ENCODE data around the gene SLC13A2.

SLC13A2 gene

GRCh38 chr17:28547096-28547622 is 73.7 kb downstream of the SLC13A2 start:
- H3K4me3 ChIP-seq: no peak overlapping the region
- TF ChIP-seq POLR2AphosphoS5 (IDR thresholded peaks at IDR 0.05; ENCODE audit: borderline replicate concordance, low read depth, low read length): no peak
- TF ChIP-seq EZH2 (IDR thresholded peaks at IDR 0.05): no peak
- TF ChIP-seq FOXP2 (optimal IDR thresholded peaks at IDR 0.05; ENCODE audit: control extremely low read depth, extremely low read length, insufficient read depth): no peak
- H3K36me3 ChIP-seq (ENCODE audit: insufficient read depth, low read length): no peaks in the 10 kb centered on the region; the same call in 1 of the 2 replicates
- H3K9ac ChIP-seq (ENCODE audit: insufficient read length): no peak overlapping the region
- H3K27ac ChIP-seq: no peak overlapping the region
- no peak for DNase-seq (ENCODE audit: low read depth, low spot score)
- H3K9me3 ChIP-seq (ENCODE audit: low read depth, low read length): no peaks in the 10 kb centered on the region
